HepG2 (cell line): Measurements from ENCODE around the gene EEFSEC. TPM values are rescaled to one million over a fixed set of nuclear protein-coding genes. Genes with fewer than 3 reads are reported as not detected.

Experiments
- ATAC-seq: fragments of 200-7000 bp; cut with Tn5 transposase; 3 replicates; pipeline ENCODE4 v1.9.1; 2020; ENCODE audit warnings: mild to moderate bottlenecking, moderate library complexity
- BruUV-seq: library from RNA; stranded (reverse); fragments of 400-500 nt; replicated peaks from 2 replicates; lab custom pipeline; 2021; lab: Mats Ljungman, UMichigan
- CTCF ChIA-PET: fragments of 300-600 bp; formaldehyde crosslinking; extraction: SDS; loops from one replicate; lab custom pipeline; 2021; ENCODE audit warnings: low total read pairs, inconsistent platforms, low intra/inter-chr PET ratio; lab: Yijun Ruan, JAX
- POLR2A ChIA-PET: fragments of 350-600 bp; sonication (Branson Sonifier 250); formaldehyde crosslinking; loops from one replicate; lab custom pipeline; 2020; ENCODE audit warnings: antibody characterized with exemption, inconsistent platforms; lab: Yijun Ruan, JAX
- DNase-seq: peaks from one replicate; pipeline ENCODE4 v3.0.0-alpha.2; 2015; ENCODE audit warnings: low spot score
- FAIRE-seq: peaks from 3 replicates; lab custom pipeline; 2011; peaks lifted over from hg19 to GRCh38; lab: Jason Lieb, UNC
- H2AFZ ChIP-seq: one replicate; pipeline ENCODE4 v1.6.1; 2011; ENCODE audit warnings: low read length, inconsistent platforms
- H3K27ac ChIP-seq: fragments of 300-600 bp; 3 replicates; pipeline ENCODE4 v1.8.0; 2011; ENCODE audit warnings: mixed run types, mild to moderate bottlenecking, mixed read lengths, low read length, inconsistent platforms; ENCODE audit not compliant: insufficient read depth; ENCODE audit errors: extremely low read length
- H3K27me3 ChIP-seq, 2 experiments: fragments of 200-600 bp in 1 of 2; 2 replicates in 1 of 2; 3 replicates in 1 of 2; pipeline versions ENCODE4 v1.6.0 to v1.8.0; 2011; ENCODE audit warnings: low read length in 2 of 2, mild to moderate bottlenecking in 2 of 2, moderate library complexity in 2 of 2, inconsistent platforms in 1 of 2; ENCODE audit not compliant: insufficient read depth in 2 of 2, control insufficient read depth in 1 of 2
- H3K36me3 ChIP-seq, 2 experiments: fragments of 200-600 bp in 1 of 2; replicated peaks in 1 of 2; 2 replicates in 1 of 2; 3 replicates in 1 of 2; pipeline versions ENCODE4 v1.5.1 to v1.8.0; 2011; ENCODE audit warnings: low read length in 2 of 2, inconsistent platforms in 1 of 2; ENCODE audit not compliant: insufficient read depth in 2 of 2, control insufficient read depth in 1 of 2
- H3K4me1 ChIP-seq: 2 replicates; pipeline ENCODE4 v1.5.1; 2012; ENCODE audit warnings: low read length, inconsistent platforms; ENCODE audit not compliant: insufficient read depth
- H3K4me2 ChIP-seq: 2 replicates; pipeline ENCODE4 v1.6.0; 2011; ENCODE audit warnings: low read depth, low read length, inconsistent platforms
- H3K4me3 ChIP-seq, 3 experiments: fragments of 200-600 bp in 1 of 3; sonication (generic), shearing (Covaris generic) in 1 of 3; replicated peaks in 1 of 3; 2 replicates each; pipeline ENCODE4 v1.5.1; 2011 to 2016; ENCODE audit warnings: low read length in 3 of 3, inconsistent platforms in 2 of 3, low read depth in 2 of 3, mild to moderate bottlenecking in 2 of 3, control low read depth in 1 of 3, mixed read lengths in 1 of 3; ENCODE audit not compliant: insufficient read depth in 1 of 3
- H3K79me2 ChIP-seq: one replicate; pipeline ENCODE4 v1.6.1; 2011; ENCODE audit warnings: low read length, inconsistent platforms; ENCODE audit not compliant: insufficient read depth
- H3K9ac ChIP-seq: 2 replicates; pipeline ENCODE4 v1.6.0; 2011; ENCODE audit warnings: mild to moderate bottlenecking, low read depth, low read length, inconsistent platforms; ENCODE audit not compliant: insufficient read depth
- H3K9me3 ChIP-seq: 2 replicates; pipeline ENCODE4 v1.5.1; 2012; ENCODE audit warnings: mild to moderate bottlenecking, low read length
- H4K20me1 ChIP-seq: 2 replicates; pipeline ENCODE4 v1.6.0; 2011; ENCODE audit warnings: inconsistent platforms, mild to moderate bottlenecking, low read length, moderate library complexity; ENCODE audit not compliant: insufficient read depth
- CEBPB ChIP-seq: IDR thresholded peaks from 2 replicates; pipeline ENCODE4 v1.6.1; 2011; ENCODE audit warnings: low read depth, low read length, improper control_type of control experiment, borderline replicate concordance
- CEBPG ChIP-seq: IDR thresholded peaks from 2 replicates; pipeline ENCODE4 v1.6.1; 2016
- MAFK ChIP-seq, 2 experiments: IDR thresholded peaks in 1 of 2; conservative IDR thresholded peaks in 1 of 2; 2 replicates each; pipeline ENCODE4 v1.6.1; 2011; ENCODE audit warnings: improper control_type of control experiment in 2 of 2, low read length in 2 of 2
- MAX ChIP-seq: IDR thresholded peaks from 2 replicates; pipeline ENCODE4 v1.6.1; 2012; ENCODE audit warnings: inconsistent platforms
- PBX2 ChIP-seq: IDR thresholded peaks from 2 replicates; pipeline ENCODE4 v1.6.1; 2016; ENCODE audit warnings: control low read depth
- RARA ChIP-seq: IDR thresholded peaks from 2 replicates; pipeline ENCODE4 v1.6.1; 2016; ENCODE audit warnings: missing genetic modification reagents, missing compliant biosample characterization
- SMAD9 ChIP-seq: sonication (generic); formaldehyde crosslinking; IDR thresholded peaks from 2 replicates; pipeline ENCODE4 v1.5.1; 2020; ENCODE audit warnings: mild to moderate bottlenecking, missing genetic modification reagents
- SOX6 ChIP-seq, 2 experiments: fragments of 450-650 bp in 1 of 2; sonication (generic) in 1 of 2; formaldehyde crosslinking in 1 of 2; IDR thresholded peaks; 2 replicates each; pipeline versions ENCODE4 v1.4.0 to v1.6.1; 2017 to 2020; ENCODE audit warnings: antibody characterized with exemption in 1 of 2, mild to moderate bottlenecking in 1 of 2, missing genetic modification reagents in 1 of 2
- ZBTB38 ChIP-seq: sonication (generic); formaldehyde crosslinking; IDR thresholded peaks from 2 replicates; pipeline ENCODE4 v1.5.1; 2020; ENCODE audit warnings: mild to moderate bottlenecking, missing genetic modification reagents
- ZNF770 ChIP-seq: sonication (generic); formaldehyde crosslinking; IDR thresholded peaks from 2 replicates; pipeline ENCODE4 v1.5.0; 2020; ENCODE audit warnings: mild to moderate bottlenecking, missing genetic modification reagents
- WGBS: methylation state at CpG from one replicate; pipeline ENCODE4 v1.1.6; 2017; ENCODE audit warnings: low lambda C conversion rate; 5-methylcytosine and 5-hydroxymethylcytosine counted together
- in situ Hi-C: cut with HindIII; loops from 2 replicates; pipeline ENCODE4 v1.10.0; 2017; ENCODE audit warnings: low pct_unique_long_range_greater_than_20kb; ENCODE audit not compliant: extremely low pct_ligation_motif_present
- intact Hi-C: fragments of 100-400 bp; cut with micrococcal nuclease; formaldehyde crosslinking; loops from one replicate; pipeline ENCODE4 v1.10.0; 2022; ENCODE audit not compliant: unreplicated experiment
- polyA plus RNA-seq, 8 experiments: library from polyadenylated mRNA; depleted of rRNA in 3 of 8; stranded (reverse) in 7 of 8; unstranded in 1 of 8; fragments of >200 nt; fragmentation: Illumina TruSeq in 4 of 8; extraction: Trizol in 4 of 8; gene quantifications; 2 replicates each; pipeline versions ENCODE4 v1.2.1 to v1.2.3, GENCODE V29; 2011 to 2016; ENCODE audit warnings: low read depth in 4 of 8, missing spikeins in 1 of 8, mixed read lengths in 1 of 8; ENCODE audit not compliant: insufficient read depth in 1 of 8
- total RNA-seq, 5 experiments: library from RNA; depleted of rRNA; stranded (reverse); fragments of >200 nt; fragmentation: Illumina TruSeq; extraction: Trizol; gene quantifications; 2 replicates each; pipeline ENCODE4 v1.2.3, GENCODE V29; 2016; ENCODE audit warnings: low read depth in 1 of 5

EEFSEC gene
- total and polyA plus RNA-seq, 2 of the 13 experiments (the other 11 are each of a cell fraction or from before 2014, with no cell fraction given): 6.4 to 24.2 TPM

- Histone ChIP-seq H3K27me3 (no peaks in the 10 kb centered on the region), H3K36me3 (peaks cover 2 to 5% of the 10 kb centered on the region in 2 experiments; a peak in 4 of 5 replicates), H4K20me1 (no peaks in the 10 kb centered on the region), H3K9me3 (no peaks in the 10 kb centered on the region), H3K4me2 (no peak overlapping the region), H3K9ac (no peak overlapping the region), H3K4me3 (no peak overlapping the region), H3K27ac (peak overlapping the region; percentile 86), H3K4me1 (peaks cover 87% of the 10 kb centered on the region), H2AFZ (no peak overlapping the region), H3K79me2 (no peaks in the 10 kb centered on the region)
- BruUV-seq: no TSS peak
- no peak for ATAC-seq
- POLR2A ChIA-PET: interaction anchor here (3.9 kb wide), 1 partner anchor 15 kb away, joined by 29 read pairs; no protein-coding TSS in a partner anchor
- CTCF ChIA-PET: no interaction called here
- intact Hi-C loops: no loop called here
- 85% methylated on average over 6 of the region's 6 CpGs for WGBS
- FAIRE-seq: no peak
- peak; percentile 44; the same call in 1 of the 2 replicates for TF ChIP-seq RARA (CRISPR knock-in tag)
- peak; percentile 31; the same call in 1 of the 2 replicates for TF ChIP-seq CEBPG
- TF ChIP-seq SOX6 (IDR thresholded peaks at IDR 0.05): no peak
- 0 out of 2 replicates have a peak, but pooled peaks have one; percentile 8 for TF ChIP-seq SOX6 (CRISPR knock-in tag; IDR thresholded peaks at IDR 0.05)
- 0 out of 2 replicates have a peak, but pooled peaks have one; percentile 19 for TF ChIP-seq MAX
- TF ChIP-seq ZBTB38 (CRISPR knock-in tag): peak; percentile 43; the same call in 1 of the 2 replicates
- peak; percentile 69 for TF ChIP-seq CEBPB
- TF ChIP-seq ZNF770 (CRISPR knock-in tag): peak; percentile 90
- TF ChIP-seq SMAD9 (CRISPR knock-in tag): no peak
- 0 out of 4 replicates have a peak, but pooled peaks of 1 of the 2 experiments have one; percentile 5 for TF ChIP-seq MAFK (conservative IDR thresholded peaks at IDR 0.05 in 1 of 2, IDR thresholded peaks at IDR 0.05 in 1 of 2; ENCODE audit: low read length in 2 of 2)
- no peak for TF ChIP-seq PBX2 (CRISPR knock-in tag)
- no peak for DNase-seq
- in situ Hi-C loops: no loop called here
These were observed 205.9 kb downstream of the EEFSEC start for GRCh38 chr3:128359060-128359664.
